Smooth muscle cell (in vitro differentiated cells): ENCODE results near the gene NKAPL. TPM values are rescaled to one million over a fixed set of nuclear protein-coding genes. Genes with fewer than 3 reads are reported as not detected.

ENCODE experiments used
- DNase-seq: peaks from one replicate; lab custom pipeline; 2025; ENCODE audit not compliant: unreplicated experiment; lab: John Stamatoyannopoulos, UW
- H2AFZ ChIP-seq: fragments of 200-600 bp; sonication (generic); 2 replicates; pipeline ENCODE4 v1.6.0; 2016; ENCODE audit warnings: antibody characterized with exemption, low read depth, mild to moderate bottlenecking
- H3F3A ChIP-seq: fragments of 200-600 bp; sonication (generic); 2 replicates; pipeline ENCODE4 v1.6.0; 2017; ENCODE audit warnings: antibody characterized with exemption, low read depth
- H3K27ac ChIP-seq: fragments of 200-600 bp; sonication (generic); 2 replicates; pipeline ENCODE4 v1.5.1; 2016; ENCODE audit warnings: low read depth, mild to moderate bottlenecking
- H3K27me3 ChIP-seq: fragments of 200-600 bp; sonication (generic); 2 replicates; pipeline ENCODE4 v1.6.1; 2016; ENCODE audit warnings: low read depth, mild to moderate bottlenecking
- H3K36me3 ChIP-seq: fragments of 200-600 bp; sonication (generic); 2 replicates; pipeline ENCODE4 v1.5.1; 2016; ENCODE audit warnings: low read depth
- H3K4me1 ChIP-seq: fragments of 200-600 bp; sonication (generic); 2 replicates; pipeline ENCODE4 v1.5.1; 2016; ENCODE audit warnings: low read depth
- H3K4me2 ChIP-seq: fragments of 200-600 bp; sonication (generic); 2 replicates; pipeline ENCODE4 v1.6.0; 2016; ENCODE audit warnings: mild to moderate bottlenecking
- H3K4me3 ChIP-seq: fragments of 200-600 bp; sonication (generic); 2 replicates; pipeline ENCODE4 v1.5.1; 2016; ENCODE audit warnings: mild to moderate bottlenecking
- H3K79me2 ChIP-seq: fragments of 200-600 bp; sonication (generic); 2 replicates; pipeline ENCODE4 v1.6.0; 2016; ENCODE audit warnings: low read depth, mild to moderate bottlenecking
- H3K9ac ChIP-seq: fragments of 200-600 bp; sonication (generic); 2 replicates; pipeline ENCODE4 v1.6.0; 2016; ENCODE audit warnings: low read depth
- H3K9me3 ChIP-seq: fragments of 200-600 bp; sonication (generic); replicated peaks from 2 replicates; pipeline ENCODE4 v1.5.1; 2016; ENCODE audit warnings: low read depth
- H4K20me1 ChIP-seq: fragments of 200-600 bp; sonication (generic); 2 replicates; pipeline ENCODE4 v1.6.0; 2016; ENCODE audit warnings: low read depth
- WGBS: methylation state at CpG from one replicate; pipeline ENCODE4 v1.1.7; 2016; ENCODE audit warnings: low lambda C conversion rate; 5-methylcytosine and 5-hydroxymethylcytosine counted together
- polyA plus RNA-seq: library from polyadenylated mRNA; unstranded; fragments of >200 nt; fragmentation: Nextera tagmentation; extraction: Ambion mirVana; gene quantifications from 2 replicates; pipeline ENCODE4 v1.2.1, GENCODE V29; 2016
- total RNA-seq: library from RNA; depleted of rRNA; stranded (reverse); fragments of >200 nt; gene quantifications from 2 replicates; pipeline ENCODE4 v1.2.3, GENCODE V29; 2014
- TF ChIP-seq, protein P1 (sequence below): fragments of 200-600 bp; sonication (generic); IDR thresholded peaks from 2 replicates; pipeline ENCODE4 v1.5.1; 2017; ENCODE audit warnings: borderline replicate concordance, mild to moderate bottlenecking, antibody characterized with exemption; ENCODE audit not compliant: insufficient read depth, poor library complexity, severe bottlenecking

The NKAPL gene
- total and polyA plus RNA-seq, 2 experiments from 2014 or later = 0.18 TPM; not detected in 1

DNA sequence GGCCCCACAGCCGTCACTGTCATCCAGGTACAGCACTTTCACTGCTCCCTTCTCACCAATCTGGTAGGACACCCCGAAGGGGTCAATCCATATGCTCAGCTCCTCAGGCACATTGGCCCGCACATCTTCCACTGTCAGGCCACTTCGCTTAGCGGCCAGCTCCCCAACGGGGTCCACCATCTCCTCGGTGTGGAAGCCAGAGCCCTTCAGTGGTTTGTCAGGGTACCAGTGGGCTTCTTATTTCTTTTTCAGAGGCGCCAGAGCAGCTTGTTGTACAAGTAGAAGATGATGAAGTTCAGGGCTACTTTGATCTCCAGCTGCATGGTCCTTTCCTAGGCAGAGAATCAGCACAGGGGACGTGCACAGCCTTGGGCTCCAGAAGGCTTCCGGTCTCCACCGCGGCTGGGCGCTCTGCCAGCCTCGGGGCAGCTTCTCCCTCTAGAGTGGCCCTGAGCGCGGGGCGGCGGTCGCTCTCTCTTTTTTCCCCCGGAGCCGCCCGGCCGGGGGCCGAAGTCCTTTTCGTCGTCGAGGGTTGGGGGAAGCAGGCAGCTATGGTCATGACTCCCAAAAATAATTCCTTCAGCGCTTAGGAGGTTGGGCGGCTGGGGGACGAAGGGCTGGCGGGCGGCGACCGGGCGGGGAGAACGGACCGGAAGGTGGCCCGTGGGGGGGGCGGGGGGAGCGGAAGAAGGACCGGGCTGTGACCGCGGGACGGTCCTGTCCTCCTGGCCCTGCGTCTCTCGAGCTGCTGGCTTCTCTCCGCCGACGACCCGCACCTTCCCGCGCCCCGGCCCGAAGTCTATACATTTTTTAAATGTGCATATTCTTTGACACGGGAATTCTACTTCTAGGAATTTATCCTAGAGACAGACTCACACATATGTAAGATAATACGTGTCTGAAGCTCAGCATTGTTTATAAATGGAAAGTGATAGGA lies 40.5 kb upstream of the NKAPL start:
- WGBS = 19% methylated on average over 36 of the region's 56 CpGs
- peak; percentile 19 for DNase-seq
- H3K4me1 ChIP-seq = peaks cover 4% of the 10 kb centered on the region

DNA sequence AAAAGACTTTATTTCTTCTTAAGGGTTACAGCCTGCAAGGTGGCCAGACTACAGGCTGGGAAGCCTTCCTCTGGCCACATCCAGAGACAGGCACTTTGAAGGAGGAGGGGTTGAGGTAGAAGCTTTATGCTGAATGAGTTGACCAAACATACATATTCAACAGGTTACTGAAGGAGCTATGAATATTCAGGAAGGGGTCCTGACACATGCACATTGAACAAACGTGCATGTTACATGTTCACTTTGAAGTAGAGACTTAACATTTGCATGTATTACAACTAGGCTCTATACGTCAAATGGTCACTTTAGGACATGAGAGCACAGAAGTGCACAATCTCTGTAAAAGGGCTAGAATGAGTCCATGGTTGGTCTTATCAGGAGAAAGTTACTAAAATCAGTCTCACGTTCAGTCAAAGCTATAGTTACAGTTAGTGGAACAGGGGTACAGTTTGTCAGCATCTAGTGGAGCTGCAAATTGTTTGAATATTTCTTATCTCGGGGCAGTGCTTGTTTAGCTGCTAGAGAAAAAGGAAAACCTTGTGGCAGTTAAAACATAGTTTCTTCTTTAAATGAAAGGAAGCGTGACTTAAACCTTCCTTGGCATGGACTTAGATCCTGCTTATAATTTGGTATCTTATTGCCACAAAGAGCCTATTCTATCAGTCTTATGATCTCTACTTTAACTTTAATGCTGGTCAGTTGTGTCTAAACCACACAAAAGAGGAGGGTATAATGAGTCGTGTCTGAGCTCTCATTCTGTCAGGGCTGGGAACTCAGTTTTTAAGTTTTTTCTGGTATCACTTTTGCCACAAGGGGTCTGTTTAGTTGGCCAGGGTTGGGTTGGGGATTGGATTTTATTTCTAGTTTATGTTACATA lies 38.6 kb upstream of the NKAPL start:
- Histone ChIP-seq H3K9me3 (no peaks in the 10 kb centered on the region), H3K4me2 (no peak overlapping the region), H3K27me3 (peaks cover 26% of the 10 kb centered on the region), H4K20me1 (no peaks in the 10 kb centered on the region), H3K79me2 (no peaks in the 10 kb centered on the region), H3K9ac (no peak overlapping the region), H3K36me3 (no peaks in the 10 kb centered on the region), H3F3A (no peaks in the 10 kb centered on the region), H2AFZ (peak overlapping the region; percentile 34), H3K4me1 (peaks cover 9% of the 10 kb centered on the region), H3K4me3 (no peak overlapping the region), H3K27ac (no peak overlapping the region)
- TF ChIP-seq, protein P1, sequence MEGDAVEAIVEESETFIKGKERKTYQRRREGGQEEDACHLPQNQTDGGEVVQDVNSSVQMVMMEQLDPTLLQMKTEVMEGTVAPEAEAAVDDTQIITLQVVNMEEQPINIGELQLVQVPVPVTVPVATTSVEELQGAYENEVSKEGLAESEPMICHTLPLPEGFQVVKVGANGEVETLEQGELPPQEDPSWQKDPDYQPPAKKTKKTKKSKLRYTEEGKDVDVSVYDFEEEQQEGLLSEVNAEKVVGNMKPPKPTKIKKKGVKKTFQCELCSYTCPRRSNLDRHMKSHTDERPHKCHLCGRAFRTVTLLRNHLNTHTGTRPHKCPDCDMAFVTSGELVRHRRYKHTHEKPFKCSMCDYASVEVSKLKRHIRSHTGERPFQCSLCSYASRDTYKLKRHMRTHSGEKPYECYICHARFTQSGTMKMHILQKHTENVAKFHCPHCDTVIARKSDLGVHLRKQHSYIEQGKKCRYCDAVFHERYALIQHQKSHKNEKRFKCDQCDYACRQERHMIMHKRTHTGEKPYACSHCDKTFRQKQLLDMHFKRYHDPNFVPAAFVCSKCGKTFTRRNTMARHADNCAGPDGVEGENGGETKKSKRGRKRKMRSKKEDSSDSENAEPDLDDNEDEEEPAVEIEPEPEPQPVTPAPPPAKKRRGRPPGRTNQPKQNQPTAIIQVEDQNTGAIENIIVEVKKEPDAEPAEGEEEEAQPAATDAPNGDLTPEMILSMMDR = no peak
- no peak for DNase-seq
- 58% methylated on average over 6 of the region's 6 CpGs for WGBS

More for the DNA sequence above, 40.5 kb upstream of the NKAPL start:
- no peaks in the 10 kb centered on the region for H3K79me2 ChIP-seq
- H3F3A ChIP-seq = no peaks in the 10 kb centered on the region
- H3K27ac ChIP-seq = peak overlapping the region; percentile 42
- H2AFZ ChIP-seq = peak overlapping the region; percentile 84
- H3K4me2 ChIP-seq = peak overlapping the region; percentile 97
- TF ChIP-seq, protein P1 = no peak
- peak overlapping the region; percentile 68 for H3K9ac ChIP-seq
- H3K9me3 ChIP-seq = no peaks in the 10 kb centered on the region
- H3K4me3 ChIP-seq = peak overlapping the region; percentile 80
- peaks cover 44% of the 10 kb centered on the region for H3K27me3 ChIP-seq
- no peaks in the 10 kb centered on the region for H4K20me1 ChIP-seq
- H3K36me3 ChIP-seq = no peaks in the 10 kb centered on the region

DNA sequence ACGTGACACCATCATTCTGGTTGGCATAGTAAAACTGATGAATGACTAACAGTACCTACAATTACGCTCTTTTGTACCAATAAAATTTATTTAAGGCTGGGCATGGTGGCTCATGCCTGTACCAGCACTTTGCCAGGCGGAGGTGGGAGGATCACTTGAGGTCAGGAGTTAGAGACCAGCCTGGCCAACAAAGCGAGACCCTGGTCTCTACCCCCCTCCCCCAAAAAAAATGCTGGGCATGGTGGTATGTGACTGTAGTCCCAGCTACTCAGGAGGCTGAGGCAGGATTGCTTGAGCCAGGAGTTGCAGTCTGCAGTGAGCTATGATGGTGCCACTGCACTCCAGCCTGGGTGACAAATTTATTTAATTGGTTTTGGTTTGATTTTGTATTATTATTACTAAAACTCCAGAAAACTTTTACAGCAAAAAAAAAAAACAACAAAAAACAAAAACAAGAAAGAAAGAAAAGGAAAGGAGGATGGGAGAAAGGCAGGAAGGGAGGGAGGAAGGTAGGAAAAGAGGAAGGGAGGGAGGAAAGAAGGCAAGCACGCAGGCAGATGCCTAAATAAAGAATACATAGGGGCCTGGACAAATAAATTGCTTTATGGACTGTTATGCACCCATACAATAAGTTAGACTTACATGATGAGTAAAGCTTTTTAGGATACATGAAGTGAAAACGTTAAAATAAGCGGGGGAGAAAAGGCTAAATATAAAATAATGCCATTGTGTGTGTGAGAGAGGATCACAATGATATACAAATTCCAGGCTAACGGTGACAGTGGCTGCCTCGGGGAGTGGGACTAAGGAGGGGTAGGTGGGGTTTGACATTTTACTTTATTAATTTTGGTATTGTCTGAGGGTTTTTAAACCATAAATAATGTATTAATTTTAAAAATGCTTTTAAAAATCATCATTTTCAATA lies 34.7 kb upstream of the NKAPL start:
- peaks cover 14% of the 10 kb centered on the region for H3K4me1 ChIP-seq
- 60% methylated on average over 9 of the region's 9 CpGs for whole genome bisulfite sequencing
- TF ChIP-seq, protein P1 = no peak
- no peaks in the 10 kb centered on the region for H4K20me1 ChIP-seq
- H3K36me3 ChIP-seq = peaks cover 7% of the 10 kb centered on the region
- H3F3A ChIP-seq = no peaks in the 10 kb centered on the region
- H3K4me3 ChIP-seq = peak overlapping the region; percentile 96
- H3K9me3 ChIP-seq = no peaks in the 10 kb centered on the region
- peak overlapping the region; percentile 98 for H3K4me2 ChIP-seq
- H3K27me3 ChIP-seq = peaks cover 17% of the 10 kb centered on the region
- H3K27ac ChIP-seq = peak overlapping the region; percentile 40
- DNase-seq = no peak
- peak overlapping the region; percentile 93 for H2AFZ ChIP-seq
- peaks cover 10% of the 10 kb centered on the region for H3K79me2 ChIP-seq
- H3K9ac ChIP-seq = peak overlapping the region; percentile 46
